Endodermal cell (in vitro differentiated cells): ENCODE data around the gene TBXA2R. TPM values are rescaled to one million over a fixed set of nuclear protein-coding genes. Genes with fewer than 3 reads are reported as not detected.

Experiments
- DNase-seq: peaks from one replicate; pipeline ENCODE4 v3.0.0-alpha.2; 2017
- H3K27ac ChIP-seq: 2 replicates; pipeline ENCODE4 v1.5.1; 2013; ENCODE audit warnings: mild to moderate bottlenecking, low read depth, low read length, moderate library complexity
- H3K27me3 ChIP-seq: 2 replicates; pipeline ENCODE4 v1.6.1; 2013; ENCODE audit warnings: mild to moderate bottlenecking, low read length, moderate library complexity; ENCODE audit not compliant: insufficient read depth, control insufficient read depth, poor library complexity, severe bottlenecking
- H3K36me3 ChIP-seq: 2 replicates; pipeline ENCODE4 v1.7.0; 2013; ENCODE audit warnings: mild to moderate bottlenecking, low read length, moderate library complexity; ENCODE audit not compliant: control insufficient read depth, insufficient read depth
- H3K4me1 ChIP-seq: one replicate; pipeline ENCODE4 v1.7.0; 2013; ENCODE audit warnings: low read length; ENCODE audit not compliant: control insufficient read depth, insufficient read depth
- H3K4me3 ChIP-seq: 2 replicates; pipeline ENCODE4 v1.5.1; 2013; ENCODE audit warnings: mild to moderate bottlenecking, low read length, moderate library complexity
- H3K9ac ChIP-seq: 2 replicates; pipeline ENCODE4 v1.6.1; 2013; ENCODE audit warnings: mild to moderate bottlenecking, low read length, moderate library complexity; ENCODE audit not compliant: poor library complexity, severe bottlenecking; ENCODE audit errors: extremely low read depth
- H3K9me3 ChIP-seq: 2 replicates; pipeline ENCODE4 v1.6.1; 2013; ENCODE audit warnings: mild to moderate bottlenecking, low read length, moderate library complexity; ENCODE audit not compliant: control insufficient read depth
- H3K27ac Mint-ChIP-seq: 2 replicates; pipeline ENCODE4 v1.8.0; 2020; ENCODE audit warnings: mixed read lengths
- H3K27me3 Mint-ChIP-seq: 2 replicates; pipeline ENCODE4 v1.8.0; 2021; ENCODE audit warnings: mild to moderate bottlenecking, mixed read lengths; ENCODE audit not compliant: insufficient read depth
- H3K36me3 Mint-ChIP-seq: 2 replicates; pipeline ENCODE4 v1.8.0; 2020; ENCODE audit warnings: low read depth, mixed read lengths
- H3K4me1 Mint-ChIP-seq: 2 replicates; pipeline ENCODE4 v1.8.0; 2020; ENCODE audit warnings: mixed read lengths
- H3K4me3 Mint-ChIP-seq: 2 replicates; pipeline ENCODE4 v1.8.0; 2020; ENCODE audit warnings: mild to moderate bottlenecking, moderate library complexity, mixed read lengths
- H3K9me3 Mint-ChIP-seq: 2 replicates; pipeline ENCODE4 v1.8.0; 2020; ENCODE audit warnings: mild to moderate bottlenecking, mixed read lengths
- CTCF ChIP-seq: fragments of 200-600 bp; sonication (generic); conservative IDR thresholded peaks from 2 replicates; pipeline ENCODE4 v1.5.0; 2021; ENCODE audit warnings: antibody characterized with exemption, mild to moderate bottlenecking
- WGBS, 2 experiments: methylation state at CpG; one replicate each; pipeline versions ENCODE4 v1.1.5 to v1.1.7; 2013; ENCODE audit warnings: missing lambda C conversion rate in 2 of 2, mixed read lengths in 1 of 2; ENCODE audit not compliant: insufficient coverage in 1 of 2, insufficient read length in 1 of 2; 5-methylcytosine and 5-hydroxymethylcytosine counted together
- total RNA-seq, 2 donors: library from RNA; stranded (reverse); fragmentation: NEBNext Ultra II Directional in 1 of 2; extraction: Animal tissue kit (Norgen Biotek cat#: 25700) in 1 of 2; gene quantifications; 2 replicates in 1 of 2; 3 replicates in 1 of 2; pipeline ENCODE4 v1.2.1, GENCODE V29; 2021

TBXA2R gene
- total RNA-seq, 2 donors from 2014 or later = 0.29 to 0.42 TPM

GRCh38 chr19:3605770-3606169, 905 bp downstream of the TBXA2R start:
- TF ChIP-seq CTCF = no peak
- Mint-ChIP-seq H3K9me3 (no peaks in the 10 kb centered on the region), H3K36me3 (peaks cover 8% of the 10 kb centered on the region), H3K27me3 (peaks cover 2% of the 10 kb centered on the region), H3K4me1 (peaks cover 6% of the 10 kb centered on the region), H3K4me3 (no peak overlapping the region), H3K27ac (no peak overlapping the region)
- Histone ChIP-seq H3K4me3 (peak overlapping the region; percentile 6), H3K9ac (no peak overlapping the region), H3K9me3 (no peaks in the 10 kb centered on the region), H3K27ac (no peak overlapping the region), H3K27me3 (peaks cover 16% of the 10 kb centered on the region), H3K36me3 (no peaks in the 10 kb centered on the region), H3K4me1 (no peaks in the 10 kb centered on the region)
- DNase-seq = no peak
- 83% methylated on average over 5 of the region's 5 CpGs; no CpG with 5 or more reads in 1 of the 2 experiments for WGBS, 2 experiments

GRCh38 chr19:3605361-3605760, 1.3 kb downstream of the TBXA2R start:
- 94 to 96% methylated on average over 2 to 3 of the region's 3 CpGs for WGBS, 2 experiments
- peaks cover 16% of the 10 kb centered on the region for H3K27me3 ChIP-seq
- H3K4me3 ChIP-seq = no peak overlapping the region
- H3K9me3 ChIP-seq = no peaks in the 10 kb centered on the region
- H3K36me3 Mint-ChIP-seq = peaks cover 4% of the 10 kb centered on the region
- H3K4me1 Mint-ChIP-seq = peaks cover 6% of the 10 kb centered on the region
- no peaks in the 10 kb centered on the region for H3K36me3 ChIP-seq
- no peak for TF ChIP-seq CTCF
- no peak overlapping the region for H3K27ac ChIP-seq
- H3K27me3 Mint-ChIP-seq = peaks cover 2% of the 10 kb centered on the region
- no peak overlapping the region for H3K9ac ChIP-seq
- DNase-seq = peak; percentile 29
- no peak overlapping the region for H3K4me3 Mint-ChIP-seq
- no peaks in the 10 kb centered on the region for H3K4me1 ChIP-seq
- no peak overlapping the region for H3K27ac Mint-ChIP-seq
- H3K9me3 Mint-ChIP-seq = no peaks in the 10 kb centered on the region

DNA sequence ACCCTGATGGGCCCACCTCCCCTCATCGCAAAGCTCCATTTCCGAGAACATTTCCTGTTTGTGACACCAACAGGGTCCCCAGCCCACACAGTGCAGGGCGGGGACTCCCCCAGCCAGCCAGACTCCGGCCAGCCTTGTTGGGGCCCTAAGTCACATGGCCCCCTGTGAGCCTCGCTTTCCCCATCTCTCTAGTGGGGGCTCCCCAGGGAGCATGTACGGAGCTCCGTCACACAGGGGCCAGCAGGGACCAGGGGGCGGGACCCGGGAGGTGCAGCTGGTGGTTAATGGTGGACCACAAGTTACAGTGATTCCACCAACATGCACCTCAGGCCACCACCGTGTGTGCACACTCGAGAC, 1.7 kb downstream of the TBXA2R start:
- Mint-ChIP-seq H3K4me1 (peaks cover 6% of the 10 kb centered on the region), H3K36me3 (peaks cover 3% of the 10 kb centered on the region), H3K4me3 (no peak overlapping the region), H3K27ac (no peak overlapping the region), H3K27me3 (peaks cover 2% of the 10 kb centered on the region), H3K9me3 (no peaks in the 10 kb centered on the region)
- H3K9ac ChIP-seq = no peak overlapping the region
- H3K27me3 ChIP-seq = peaks cover 16% of the 10 kb centered on the region
- 88% methylated on average over 6 to 11 of the region's 11 CpGs for WGBS, 2 experiments
- DNase-seq = no peak
- TF ChIP-seq CTCF = no peak
- no peak overlapping the region for H3K4me3 ChIP-seq
- H3K9me3 ChIP-seq = no peaks in the 10 kb centered on the region
- H3K27ac ChIP-seq = no peak overlapping the region
- H3K36me3 ChIP-seq = no peaks in the 10 kb centered on the region
- H3K4me1 ChIP-seq = no peaks in the 10 kb centered on the region
